ENCODE results near the gene ELMO1. TPM values are rescaled to one million over a fixed set of nuclear protein-coding genes. Genes with fewer than 3 reads are reported as not detected.

ELMO1 gene
- total and polyA plus RNA-seq, 2 of the 13 experiments (the other 11 are each of a cell fraction or from before 2014, with no cell fraction given) = 0.11 to 0.17 TPM

DNA sequence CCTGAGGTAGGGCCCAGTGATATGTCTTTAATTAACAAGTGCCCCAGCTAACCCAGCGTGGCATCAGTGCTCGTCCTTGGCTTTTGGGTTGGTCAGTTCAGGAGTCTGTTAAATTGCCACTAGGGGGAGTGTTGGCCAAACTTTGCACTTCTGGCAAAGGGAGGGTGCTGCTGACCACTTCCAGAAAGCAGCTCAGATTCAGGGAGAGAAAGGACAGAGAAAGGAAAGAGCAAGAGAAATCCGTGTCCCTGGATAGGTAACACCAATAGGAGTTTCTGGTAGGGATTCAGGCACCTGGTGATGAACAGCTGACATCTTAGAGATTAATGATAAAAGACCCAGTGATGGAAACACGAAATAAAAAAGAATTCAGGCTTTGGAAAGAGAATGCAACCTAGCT, 481.3 kb downstream of the ELMO1 start (continued):
- TF ChIP-seq KDM5A (IDR thresholded peaks at IDR 0.05; ENCODE audit: borderline replicate concordance, low read length) = no peak
- TF ChIP-seq, protein P1, sequence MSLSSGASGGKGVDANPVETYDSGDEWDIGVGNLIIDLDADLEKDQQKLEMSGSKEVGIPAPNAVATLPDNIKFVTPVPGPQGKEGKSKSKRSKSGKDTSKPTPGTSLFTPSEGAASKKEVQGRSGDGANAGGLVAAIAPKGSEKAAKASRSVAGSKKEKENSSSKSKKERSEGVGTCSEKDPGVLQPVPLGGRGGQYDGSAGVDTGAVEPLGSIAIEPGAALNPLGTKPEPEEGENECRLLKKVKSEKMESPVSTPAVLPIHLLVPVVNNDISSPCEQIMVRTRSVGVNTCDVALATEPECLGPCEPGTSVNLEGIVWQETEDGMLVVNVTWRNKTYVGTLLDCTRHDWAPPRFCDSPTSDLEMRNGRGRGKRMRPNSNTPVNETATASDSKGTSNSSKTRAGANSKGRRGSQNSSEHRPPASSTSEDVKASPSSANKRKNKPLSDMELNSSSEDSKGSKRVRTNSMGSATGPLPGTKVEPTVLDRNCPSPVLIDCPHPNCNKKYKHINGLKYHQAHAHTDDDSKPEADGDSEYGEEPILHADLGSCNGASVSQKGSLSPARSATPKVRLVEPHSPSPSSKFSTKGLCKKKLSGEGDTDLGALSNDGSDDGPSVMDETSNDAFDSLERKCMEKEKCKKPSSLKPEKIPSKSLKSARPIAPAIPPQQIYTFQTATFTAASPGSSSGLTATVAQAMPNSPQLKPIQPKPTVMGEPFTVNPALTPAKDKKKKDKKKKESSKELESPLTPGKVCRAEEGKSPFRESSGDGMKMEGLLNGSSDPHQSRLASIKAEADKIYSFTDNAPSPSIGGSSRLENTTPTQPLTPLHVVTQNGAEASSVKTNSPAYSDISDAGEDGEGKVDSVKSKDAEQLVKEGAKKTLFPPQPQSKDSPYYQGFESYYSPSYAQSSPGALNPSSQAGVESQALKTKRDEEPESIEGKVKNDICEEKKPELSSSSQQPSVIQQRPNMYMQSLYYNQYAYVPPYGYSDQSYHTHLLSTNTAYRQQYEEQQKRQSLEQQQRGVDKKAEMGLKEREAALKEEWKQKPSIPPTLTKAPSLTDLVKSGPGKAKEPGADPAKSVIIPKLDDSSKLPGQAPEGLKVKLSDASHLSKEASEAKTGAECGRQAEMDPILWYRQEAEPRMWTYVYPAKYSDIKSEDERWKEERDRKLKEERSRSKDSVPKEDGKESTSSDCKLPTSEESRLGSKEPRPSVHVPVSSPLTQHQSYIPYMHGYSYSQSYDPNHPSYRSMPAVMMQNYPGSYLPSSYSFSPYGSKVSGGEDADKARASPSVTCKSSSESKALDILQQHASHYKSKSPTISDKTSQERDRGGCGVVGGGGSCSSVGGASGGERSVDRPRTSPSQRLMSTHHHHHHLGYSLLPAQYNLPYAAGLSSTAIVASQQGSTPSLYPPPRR (CRISPR knock-in tag; IDR thresholded peaks at IDR 0.05; ENCODE audit: borderline replicate concordance) = no peak
- TF ChIP-seq, protein P2, sequence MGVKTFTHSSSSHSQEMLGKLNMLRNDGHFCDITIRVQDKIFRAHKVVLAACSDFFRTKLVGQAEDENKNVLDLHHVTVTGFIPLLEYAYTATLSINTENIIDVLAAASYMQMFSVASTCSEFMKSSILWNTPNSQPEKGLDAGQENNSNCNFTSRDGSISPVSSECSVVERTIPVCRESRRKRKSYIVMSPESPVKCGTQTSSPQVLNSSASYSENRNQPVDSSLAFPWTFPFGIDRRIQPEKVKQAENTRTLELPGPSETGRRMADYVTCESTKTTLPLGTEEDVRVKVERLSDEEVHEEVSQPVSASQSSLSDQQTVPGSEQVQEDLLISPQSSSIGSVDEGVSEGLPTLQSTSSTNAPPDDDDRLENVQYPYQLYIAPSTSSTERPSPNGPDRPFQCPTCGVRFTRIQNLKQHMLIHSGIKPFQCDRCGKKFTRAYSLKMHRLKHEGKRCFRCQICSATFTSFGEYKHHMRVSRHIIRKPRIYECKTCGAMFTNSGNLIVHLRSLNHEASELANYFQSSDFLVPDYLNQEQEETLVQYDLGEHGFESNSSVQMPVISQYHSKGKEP (CRISPR knock-in tag; IDR thresholded peaks at IDR 0.05) = no peak
- no peak for TF ChIP-seq ZC3H4 (CRISPR knock-in tag; IDR thresholded peaks at IDR 0.05; ENCODE audit: borderline replicate concordance)
- TF ChIP-seq RORA (CRISPR knock-in tag; IDR thresholded peaks at IDR 0.05) = no peak
- 0 out of 4 replicates have a peak, but pooled peaks of 1 of the 2 experiments have one; percentile 27 for TF ChIP-seq KLF16 (CRISPR knock-in tag; IDR thresholded peaks at IDR 0.05)
- TF ChIP-seq ZNF562 (CRISPR knock-in tag; IDR thresholded peaks at IDR 0.05; ENCODE audit: borderline replicate concordance) = no peak
- TF ChIP-seq REPIN1 (CRISPR knock-in tag; IDR thresholded peaks at IDR 0.05; ENCODE audit: borderline replicate concordance, low read depth) = peak; percentile 60; the same call in 1 of the 2 replicates
- TF ChIP-seq, protein P3, sequence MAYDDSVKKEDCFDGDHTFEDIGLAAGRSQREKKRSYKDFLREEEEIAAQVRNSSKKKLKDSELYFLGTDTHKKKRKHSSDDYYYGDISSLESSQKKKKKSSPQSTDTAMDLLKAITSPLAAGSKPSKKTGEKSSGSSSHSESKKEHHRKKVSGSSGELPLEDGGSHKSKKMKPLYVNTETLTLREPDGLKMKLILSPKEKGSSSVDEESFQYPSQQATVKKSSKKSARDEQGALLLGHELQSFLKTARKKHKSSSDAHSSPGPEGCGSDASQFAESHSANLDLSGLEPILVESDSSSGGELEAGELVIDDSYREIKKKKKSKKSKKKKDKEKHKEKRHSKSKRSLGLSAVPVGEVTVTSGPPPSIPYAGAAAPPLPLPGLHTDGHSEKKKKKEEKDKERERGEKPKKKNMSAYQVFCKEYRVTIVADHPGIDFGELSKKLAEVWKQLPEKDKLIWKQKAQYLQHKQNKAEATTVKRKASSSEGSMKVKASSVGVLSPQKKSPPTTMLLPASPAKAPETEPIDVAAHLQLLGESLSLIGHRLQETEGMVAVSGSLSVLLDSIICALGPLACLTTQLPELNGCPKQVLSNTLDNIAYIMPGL (CRISPR knock-in tag; IDR thresholded peaks at IDR 0.05; ENCODE audit: borderline replicate concordance in 1 of 2, low read depth in 1 of 2) = peak; percentile 39 to 61; a peak in 1 of 4 replicates
- 0 out of 2 replicates have a peak, but pooled peaks have one; percentile 36 for TF ChIP-seq HDAC2 (CRISPR knock-in tag; IDR thresholded peaks at IDR 0.05)
- TF ChIP-seq TP53 (CRISPR knock-in tag; conservative IDR thresholded peaks at IDR 0.05) = 0 out of 2 replicates have a peak, but pooled peaks have one; percentile 54
- no peak for TF ChIP-seq ARNTL (CRISPR knock-in tag; IDR thresholded peaks at IDR 0.05)
- TF ChIP-seq RARG (CRISPR knock-in tag; IDR thresholded peaks at IDR 0.05; ENCODE audit: low read depth) = no peak
- no peak for TF ChIP-seq SOX13 (IDR thresholded peaks at IDR 0.05)
- peak in 1 of 2 experiments; percentile 59; a peak in 1 of 4 replicates for TF ChIP-seq SOX13 (CRISPR knock-in tag; conservative IDR thresholded peaks at IDR 0.05 in 1 of 2, IDR thresholded peaks at IDR 0.05 in 1 of 2)
- 0 out of 2 replicates have a peak, but pooled peaks have one; percentile 48 for TF ChIP-seq KDM2A (CRISPR knock-in tag; IDR thresholded peaks at IDR 0.05; ENCODE audit: borderline replicate concordance, low read depth)
- TF ChIP-seq CC2D1A (CRISPR knock-in tag; IDR thresholded peaks at IDR 0.05) = no peak
- TF ChIP-seq NFKB2 (CRISPR knock-in tag; IDR thresholded peaks at IDR 0.05; ENCODE audit: borderline replicate concordance) = no peak
- TF ChIP-seq, protein P4, sequence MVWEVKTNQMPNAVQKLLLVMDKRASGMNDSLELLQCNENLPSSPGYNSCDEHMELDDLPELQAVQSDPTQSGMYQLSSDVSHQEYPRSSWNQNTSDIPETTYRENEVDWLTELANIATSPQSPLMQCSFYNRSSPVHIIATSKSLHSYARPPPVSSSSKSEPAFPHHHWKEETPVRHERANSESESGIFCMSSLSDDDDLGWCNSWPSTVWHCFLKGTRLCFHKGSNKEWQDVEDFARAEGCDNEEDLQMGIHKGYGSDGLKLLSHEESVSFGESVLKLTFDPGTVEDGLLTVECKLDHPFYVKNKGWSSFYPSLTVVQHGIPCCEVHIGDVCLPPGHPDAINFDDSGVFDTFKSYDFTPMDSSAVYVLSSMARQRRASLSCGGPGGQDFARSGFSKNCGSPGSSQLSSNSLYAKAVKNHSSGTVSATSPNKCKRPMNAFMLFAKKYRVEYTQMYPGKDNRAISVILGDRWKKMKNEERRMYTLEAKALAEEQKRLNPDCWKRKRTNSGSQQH (CRISPR knock-in tag; IDR thresholded peaks at IDR 0.05; ENCODE audit: low read depth) = no peak
- no peak for TF ChIP-seq KMT2A (CRISPR knock-in tag; IDR thresholded peaks at IDR 0.05)
- TF ChIP-seq ZNF768 (CRISPR knock-in tag; IDR thresholded peaks at IDR 0.05) = no peak

Measured in HepG2 (cell line).